ENCODE data around the gene SLX4.

The SLX4 gene

DNA sequence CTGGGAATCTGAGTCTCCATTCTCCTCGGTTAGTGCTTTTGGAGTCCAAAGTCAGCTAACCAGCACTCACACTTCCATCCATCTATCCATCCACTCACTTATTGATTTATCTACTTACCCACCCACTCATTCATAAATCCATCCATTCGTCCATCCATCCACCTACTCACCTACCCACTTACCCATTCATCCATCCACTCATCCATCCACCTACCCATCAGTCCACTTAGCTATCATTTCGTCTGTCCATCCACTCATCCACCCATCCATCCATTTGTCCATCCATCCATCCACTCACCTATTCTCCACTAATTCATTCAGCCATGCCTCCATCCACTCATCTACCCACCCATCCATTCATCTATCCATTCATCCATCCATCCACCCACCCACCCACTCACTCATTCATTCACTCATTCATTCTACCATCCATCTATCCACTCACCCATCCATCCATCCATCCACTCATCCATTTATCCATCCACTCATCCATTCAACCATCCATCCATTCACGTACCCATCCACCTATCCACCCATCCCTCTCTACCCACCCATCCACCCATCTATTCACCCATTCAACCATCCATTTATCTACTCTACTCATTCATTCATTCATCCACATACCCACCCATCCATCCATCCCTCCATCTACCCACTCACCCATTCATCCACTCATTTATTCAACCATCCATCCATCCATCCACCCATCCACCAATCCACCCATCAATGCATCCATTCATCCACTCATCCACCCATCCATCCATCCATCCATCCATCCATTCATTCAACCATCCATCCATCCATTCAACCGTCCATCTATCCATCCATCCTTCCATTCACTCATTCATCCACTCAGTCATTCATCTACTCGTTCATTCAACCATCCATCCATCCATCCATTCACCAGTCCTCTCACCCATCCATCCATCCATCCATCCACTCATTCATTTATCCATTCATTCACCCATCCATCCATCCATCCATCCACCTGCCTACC is 60.3 kb downstream of the SLX4 start:
- TF ChIP-seq FOXP2 (optimal IDR thresholded peaks at IDR 0.05; ENCODE audit: borderline replicate concordance, extremely low read depth, extremely low read length, insufficient read depth) (no peak), TAF1 (IDR thresholded peaks at IDR 0.05; ENCODE audit: borderline replicate concordance, insufficient read depth, low read length) (no peak), POLR2AphosphoS5 (IDR thresholded peaks at IDR 0.05; ENCODE audit: low read depth, low read length) (no peak), SIN3A (IDR thresholded peaks at IDR 0.05; ENCODE audit: borderline replicate concordance, insufficient read depth, low read length) (no peak)
- TF ChIP-seq, protein P1, sequence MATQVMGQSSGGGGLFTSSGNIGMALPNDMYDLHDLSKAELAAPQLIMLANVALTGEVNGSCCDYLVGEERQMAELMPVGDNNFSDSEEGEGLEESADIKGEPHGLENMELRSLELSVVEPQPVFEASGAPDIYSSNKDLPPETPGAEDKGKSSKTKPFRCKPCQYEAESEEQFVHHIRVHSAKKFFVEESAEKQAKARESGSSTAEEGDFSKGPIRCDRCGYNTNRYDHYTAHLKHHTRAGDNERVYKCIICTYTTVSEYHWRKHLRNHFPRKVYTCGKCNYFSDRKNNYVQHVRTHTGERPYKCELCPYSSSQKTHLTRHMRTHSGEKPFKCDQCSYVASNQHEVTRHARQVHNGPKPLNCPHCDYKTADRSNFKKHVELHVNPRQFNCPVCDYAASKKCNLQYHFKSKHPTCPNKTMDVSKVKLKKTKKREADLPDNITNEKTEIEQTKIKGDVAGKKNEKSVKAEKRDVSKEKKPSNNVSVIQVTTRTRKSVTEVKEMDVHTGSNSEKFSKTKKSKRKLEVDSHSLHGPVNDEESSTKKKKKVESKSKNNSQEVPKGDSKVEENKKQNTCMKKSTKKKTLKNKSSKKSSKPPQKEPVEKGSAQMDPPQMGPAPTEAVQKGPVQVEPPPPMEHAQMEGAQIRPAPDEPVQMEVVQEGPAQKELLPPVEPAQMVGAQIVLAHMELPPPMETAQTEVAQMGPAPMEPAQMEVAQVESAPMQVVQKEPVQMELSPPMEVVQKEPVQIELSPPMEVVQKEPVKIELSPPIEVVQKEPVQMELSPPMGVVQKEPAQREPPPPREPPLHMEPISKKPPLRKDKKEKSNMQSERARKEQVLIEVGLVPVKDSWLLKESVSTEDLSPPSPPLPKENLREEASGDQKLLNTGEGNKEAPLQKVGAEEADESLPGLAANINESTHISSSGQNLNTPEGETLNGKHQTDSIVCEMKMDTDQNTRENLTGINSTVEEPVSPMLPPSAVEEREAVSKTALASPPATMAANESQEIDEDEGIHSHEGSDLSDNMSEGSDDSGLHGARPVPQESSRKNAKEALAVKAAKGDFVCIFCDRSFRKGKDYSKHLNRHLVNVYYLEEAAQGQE (IDR thresholded peaks at IDR 0.05; ENCODE audit: insufficient read depth in 1 of 2, low read depth in 2 of 2, low read length in 2 of 2), result no peak

DNA sequence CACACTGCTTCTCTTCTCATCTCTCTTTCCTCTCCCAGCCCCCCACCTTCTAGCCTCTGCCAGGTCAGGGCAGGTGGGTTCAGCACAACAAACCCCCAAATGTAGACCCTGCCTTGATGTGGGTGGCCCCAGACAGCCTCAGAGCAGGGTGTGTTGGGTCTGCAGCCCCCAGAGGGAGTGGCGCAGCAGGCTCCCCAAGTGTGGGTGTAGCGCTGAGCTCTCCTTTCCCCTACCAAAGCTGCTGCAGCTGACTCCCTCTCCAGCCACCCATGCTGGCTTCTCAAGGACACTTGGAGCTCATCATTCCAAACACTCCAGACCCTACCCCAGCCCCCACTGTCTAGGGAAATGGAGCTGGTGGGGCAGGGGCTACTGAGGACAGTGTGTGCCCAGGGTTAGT is 61.5 kb downstream of the SLX4 start:
- TF ChIP-seq SIN3A (IDR thresholded peaks at IDR 0.05; ENCODE audit: borderline replicate concordance, insufficient read depth, low read length) (no peak), TAF1 (IDR thresholded peaks at IDR 0.05; ENCODE audit: borderline replicate concordance, insufficient read depth, low read length) (no peak), FOXP2 (optimal IDR thresholded peaks at IDR 0.05; ENCODE audit: borderline replicate concordance, extremely low read depth, extremely low read length, insufficient read depth) (no peak), POLR2AphosphoS5 (IDR thresholded peaks at IDR 0.05; ENCODE audit: low read depth, low read length) (no peak)
- TF ChIP-seq, protein P1 (IDR thresholded peaks at IDR 0.05; ENCODE audit: insufficient read depth in 1 of 2, low read depth in 2 of 2, low read length in 2 of 2), result no peak

DNA sequence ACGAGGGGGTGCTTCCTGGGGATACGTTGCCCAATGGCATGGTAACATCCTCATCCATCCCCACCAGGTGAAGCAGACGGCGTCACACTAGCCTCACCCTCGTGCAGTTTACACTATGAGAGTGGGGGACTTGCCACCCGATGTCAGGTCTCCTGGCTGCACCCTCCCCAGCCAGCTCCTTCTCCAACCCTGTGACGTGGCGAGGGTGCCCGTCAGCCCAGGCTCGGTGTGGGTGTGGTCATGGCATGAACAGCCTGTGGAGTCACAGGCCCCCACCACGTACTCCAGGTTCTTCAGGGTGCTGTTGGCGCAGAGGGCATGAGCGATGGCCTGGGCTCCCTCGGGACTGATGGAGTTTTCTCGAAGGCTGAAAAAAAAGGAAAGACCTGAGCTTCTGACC is 62.5 kb downstream of the SLX4 start:
- TF ChIP-seq TAF1 (IDR thresholded peaks at IDR 0.05; ENCODE audit: borderline replicate concordance, insufficient read depth, low read length) (no peak), SIN3A (IDR thresholded peaks at IDR 0.05; ENCODE audit: borderline replicate concordance, insufficient read depth, low read length) (no peak), POLR2AphosphoS5 (IDR thresholded peaks at IDR 0.05; ENCODE audit: low read depth, low read length) (no peak), FOXP2 (optimal IDR thresholded peaks at IDR 0.05; ENCODE audit: borderline replicate concordance, extremely low read depth, extremely low read length, insufficient read depth) (no peak)
- TF ChIP-seq, protein P1 (IDR thresholded peaks at IDR 0.05; ENCODE audit: insufficient read depth in 1 of 2, low read depth in 2 of 2, low read length in 2 of 2), result no peak

DNA sequence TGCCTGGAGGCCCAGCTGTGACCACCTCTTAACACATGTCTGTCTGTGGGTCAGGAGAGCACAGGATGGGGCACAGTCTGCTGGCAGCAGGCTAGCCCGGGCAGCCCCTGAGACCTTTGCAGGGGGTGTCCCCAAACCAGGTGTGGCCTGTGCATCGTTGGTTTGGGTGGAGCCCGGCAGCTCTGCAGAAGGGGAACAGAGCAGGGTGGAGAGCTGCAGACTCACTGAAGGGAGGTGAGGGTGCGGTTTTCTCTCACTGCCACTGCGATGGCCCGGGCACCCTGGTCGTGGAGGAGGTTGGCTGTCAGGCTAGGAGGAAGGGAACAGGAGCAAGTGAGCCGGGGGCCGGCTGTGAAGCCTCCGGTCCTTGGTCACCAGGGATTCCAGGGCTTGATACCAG is 63.0 kb downstream of the SLX4 start:
- TF ChIP-seq FOXP2 (optimal IDR thresholded peaks at IDR 0.05; ENCODE audit: borderline replicate concordance, extremely low read depth, extremely low read length, insufficient read depth) (no peak), POLR2AphosphoS5 (IDR thresholded peaks at IDR 0.05; ENCODE audit: low read depth, low read length) (no peak), TAF1 (IDR thresholded peaks at IDR 0.05; ENCODE audit: borderline replicate concordance, insufficient read depth, low read length) (no peak), SIN3A (IDR thresholded peaks at IDR 0.05; ENCODE audit: borderline replicate concordance, insufficient read depth, low read length) (no peak)
- TF ChIP-seq, protein P1 (IDR thresholded peaks at IDR 0.05; ENCODE audit: insufficient read depth in 1 of 2, low read depth in 2 of 2, low read length in 2 of 2), result no peak
